Activated CD4-positive, alpha-beta T cell treated with anti-CD3 and anti-CD28 coated beads for 1 hour (primary cell): ENCODE data around the gene BTRC.
"Not testable (repeated sequence)": the region's sequence is repeated elsewhere in the genome, so short reads cannot be mapped to it uniquely, and the experiment has no call there.

Experiments used
- DNase-seq: peaks from one replicate; pipeline ENCODE4 v3.0.0-alpha.2; 2020

BTRC gene

DNA sequence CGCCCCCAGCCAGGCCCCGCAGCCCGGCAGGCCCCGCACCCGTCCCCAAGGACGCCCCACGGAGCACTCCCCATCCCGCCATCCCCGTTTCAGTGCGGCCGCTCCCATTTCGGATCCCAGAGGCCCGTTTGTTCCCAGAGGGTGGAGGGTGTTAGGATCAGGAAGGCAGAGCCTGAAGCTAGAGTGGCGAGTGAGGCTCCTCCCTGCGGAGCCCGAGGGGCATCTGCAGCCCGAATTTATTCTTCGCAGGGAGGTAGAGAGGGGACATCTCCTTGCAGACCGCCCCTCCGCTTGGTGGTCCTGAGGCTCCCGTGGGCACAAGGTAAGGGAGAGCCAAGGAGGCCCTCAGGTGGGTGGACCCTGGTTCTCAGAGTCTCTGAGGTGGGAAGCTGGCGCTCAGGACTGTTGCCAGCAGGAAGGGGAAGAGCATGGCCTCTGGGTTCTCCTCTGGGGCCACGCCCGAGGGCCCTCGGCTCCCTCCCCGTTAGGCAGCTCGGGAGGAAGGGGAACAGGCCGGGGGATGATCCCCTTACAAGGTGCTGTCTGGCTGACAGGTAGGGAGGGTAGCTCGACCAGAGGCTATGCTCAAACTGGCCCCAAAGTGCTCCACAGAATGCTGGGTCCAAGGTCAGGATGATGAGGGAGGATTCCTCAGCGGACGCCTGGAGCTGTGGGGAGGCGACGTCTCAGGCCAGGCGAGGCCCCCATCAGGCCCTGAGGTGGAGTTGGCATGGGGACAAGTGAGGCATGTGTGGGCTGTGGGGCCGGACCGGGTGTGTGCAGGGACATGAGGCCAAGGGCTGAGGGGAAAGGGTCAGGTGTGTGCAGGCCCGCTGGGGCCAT, 216.7 kb downstream of the BTRC start:
- no peak for DNase-seq

DNA sequence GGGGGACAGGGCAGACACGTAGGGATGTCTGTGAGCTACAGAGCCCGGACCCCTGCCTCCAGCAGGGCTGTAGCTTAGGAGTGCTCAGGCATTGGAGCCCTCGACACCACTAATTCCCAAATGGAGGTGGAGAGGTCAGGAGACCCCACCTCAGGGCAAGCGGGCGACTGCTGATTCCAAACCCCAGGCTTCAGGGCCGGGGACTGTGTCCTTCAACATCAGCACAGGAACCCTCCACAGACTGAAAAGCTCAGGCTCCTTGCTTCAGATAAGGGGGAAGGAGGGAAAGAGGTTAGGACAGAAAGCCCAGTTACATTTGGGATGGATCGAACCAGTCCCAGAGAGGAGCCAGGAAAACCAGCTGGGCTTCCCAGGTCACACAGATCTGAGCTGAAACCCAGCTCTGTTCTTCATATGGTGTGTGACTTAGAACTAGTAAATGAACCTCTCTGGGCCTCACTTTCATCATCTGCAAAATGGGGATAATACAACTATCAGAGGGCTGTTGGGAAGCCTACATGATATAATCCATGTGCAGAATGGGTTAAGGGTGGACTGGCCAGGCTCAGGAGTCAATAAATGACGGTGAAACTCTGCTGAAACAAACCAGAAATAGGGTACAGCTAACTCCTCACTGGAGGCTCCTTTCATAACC, 217.4 kb downstream of the BTRC start:
- DNase-seq, result no peak

DNA sequence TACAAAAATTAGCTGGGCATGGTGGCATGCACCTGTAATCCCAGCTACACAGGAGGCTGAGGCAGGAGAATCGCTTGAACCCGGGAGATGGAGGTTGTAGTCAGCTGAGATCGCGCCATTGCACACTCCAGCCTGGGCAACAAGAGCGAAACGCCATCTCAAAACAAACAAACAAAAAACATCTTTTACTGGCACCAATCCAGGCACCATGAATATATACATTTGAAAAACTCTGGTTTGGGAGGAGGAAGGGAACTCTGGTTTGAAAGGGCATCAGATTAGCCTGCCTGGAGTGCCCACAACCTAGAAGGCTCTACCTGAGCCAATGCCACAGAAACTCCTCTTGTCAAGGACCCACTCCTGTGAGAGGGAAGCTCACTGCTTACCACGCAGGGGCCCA, 218.2 kb downstream of the BTRC start:
- no peak for DNase-seq

DNA sequence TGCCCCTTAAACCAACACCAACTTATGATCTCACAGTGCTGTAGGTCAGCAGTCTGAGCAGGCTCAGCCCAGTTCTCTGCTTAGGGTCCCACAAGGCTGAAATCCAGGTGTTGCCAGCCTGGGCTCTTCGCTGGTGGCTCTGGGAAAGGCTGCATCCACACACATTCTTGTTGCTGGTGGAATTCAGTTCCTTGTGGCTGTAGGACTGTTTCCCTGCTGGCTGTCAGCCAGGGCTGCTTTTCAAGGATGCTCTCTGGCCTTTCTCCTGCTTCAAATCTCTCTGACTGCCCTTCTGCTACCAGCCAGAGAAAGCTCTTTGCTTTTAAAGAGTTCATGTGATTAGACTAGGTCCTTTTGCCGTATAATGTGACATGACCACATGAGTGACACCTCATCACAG, 218.8 kb downstream of the BTRC start:
- DNase-seq, result no peak

DNA sequence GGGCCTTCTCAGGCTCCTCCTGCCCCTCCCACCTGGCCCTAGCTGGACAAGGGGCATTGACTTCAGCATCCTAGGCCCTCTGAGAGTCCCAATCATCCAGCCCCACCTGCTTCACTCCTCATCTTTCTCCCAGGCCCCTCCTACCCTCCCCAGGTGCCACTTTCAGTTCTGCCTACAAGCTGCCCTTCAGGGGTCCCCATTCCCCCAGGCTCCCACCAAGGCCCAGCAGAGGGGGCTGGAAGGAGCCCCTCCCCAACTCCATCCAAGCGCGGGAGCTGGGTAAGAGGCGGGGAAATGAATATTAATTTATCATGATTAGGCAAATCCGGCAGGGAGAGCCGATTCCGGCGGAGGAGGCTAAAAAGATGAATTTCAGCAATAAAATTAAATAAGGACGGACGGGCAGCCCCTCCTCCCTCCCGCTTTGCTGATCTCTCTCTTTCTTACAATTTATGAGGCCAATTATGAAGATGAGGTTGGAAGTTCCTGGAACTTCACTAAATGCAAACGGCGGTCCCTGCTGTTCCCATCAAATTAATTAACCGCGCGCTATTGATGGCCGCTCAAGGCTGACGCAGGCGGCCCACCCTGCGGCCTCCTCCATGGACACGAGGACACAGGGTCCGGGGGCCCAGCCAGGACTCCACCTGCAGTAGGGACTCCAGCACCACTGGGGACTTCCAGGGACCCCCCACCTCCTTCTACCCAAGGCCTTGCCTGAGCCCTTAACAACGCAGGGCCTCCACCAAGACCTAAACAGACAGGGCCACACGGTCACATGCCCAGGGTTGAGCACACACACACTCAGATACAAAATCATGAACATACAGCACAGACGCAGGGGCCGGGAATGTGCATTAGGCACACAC, 220.2 kb downstream of the BTRC start:
- no peak for DNase-seq

DNA sequence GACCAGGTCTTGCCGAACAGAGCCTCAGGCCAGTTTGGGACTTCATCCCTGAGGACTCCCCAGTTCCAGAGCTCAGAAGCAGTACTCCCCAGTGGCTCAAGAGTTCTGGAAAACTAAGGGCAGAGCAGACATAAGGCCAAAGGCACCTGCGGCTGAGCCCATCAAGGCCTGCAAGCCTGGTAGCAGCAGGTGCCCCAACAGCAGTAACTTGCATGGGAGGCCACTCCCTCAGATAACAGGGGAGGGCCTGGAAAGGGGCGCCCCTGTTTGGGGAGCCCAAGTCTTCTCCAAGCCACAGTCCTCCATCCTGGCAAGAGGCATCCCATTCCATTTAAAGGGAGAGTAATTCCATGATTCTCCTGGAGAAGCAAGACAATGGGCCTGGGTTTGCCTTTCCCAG, 221.1 kb downstream of the BTRC start:
- no peak for DNase-seq

DNA sequence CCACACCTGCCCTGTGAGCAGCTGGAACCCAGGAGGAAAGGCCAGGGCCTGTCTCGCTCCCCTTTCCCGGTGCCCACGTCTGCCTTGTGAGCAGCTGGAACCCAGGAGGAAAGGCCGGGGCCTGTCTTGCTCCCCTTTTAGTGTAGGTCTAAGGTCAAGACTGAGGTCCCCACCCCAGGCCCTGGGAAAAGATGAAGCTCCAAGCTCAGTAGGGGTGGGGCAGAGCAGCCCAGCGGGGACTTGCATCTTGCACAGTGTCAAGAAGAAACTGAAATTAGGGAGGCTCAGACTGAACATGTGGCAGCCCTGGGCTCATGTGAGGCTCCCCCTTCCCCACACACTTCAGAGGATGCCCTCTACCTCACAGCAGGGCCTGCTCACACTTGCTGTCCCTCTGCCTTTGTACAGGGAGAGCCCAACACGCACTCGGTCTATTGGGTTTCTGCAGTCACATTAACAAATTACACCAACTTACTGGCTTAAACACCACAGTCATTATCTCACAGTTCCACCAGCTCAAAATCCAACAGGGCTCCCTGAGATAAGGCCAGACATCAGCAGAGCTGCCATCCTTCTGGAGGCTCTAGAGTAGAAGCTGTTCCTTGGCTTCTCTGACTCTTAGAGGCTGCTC, 221.7 kb downstream of the BTRC start:
- DNase-seq, result no peak

DNA sequence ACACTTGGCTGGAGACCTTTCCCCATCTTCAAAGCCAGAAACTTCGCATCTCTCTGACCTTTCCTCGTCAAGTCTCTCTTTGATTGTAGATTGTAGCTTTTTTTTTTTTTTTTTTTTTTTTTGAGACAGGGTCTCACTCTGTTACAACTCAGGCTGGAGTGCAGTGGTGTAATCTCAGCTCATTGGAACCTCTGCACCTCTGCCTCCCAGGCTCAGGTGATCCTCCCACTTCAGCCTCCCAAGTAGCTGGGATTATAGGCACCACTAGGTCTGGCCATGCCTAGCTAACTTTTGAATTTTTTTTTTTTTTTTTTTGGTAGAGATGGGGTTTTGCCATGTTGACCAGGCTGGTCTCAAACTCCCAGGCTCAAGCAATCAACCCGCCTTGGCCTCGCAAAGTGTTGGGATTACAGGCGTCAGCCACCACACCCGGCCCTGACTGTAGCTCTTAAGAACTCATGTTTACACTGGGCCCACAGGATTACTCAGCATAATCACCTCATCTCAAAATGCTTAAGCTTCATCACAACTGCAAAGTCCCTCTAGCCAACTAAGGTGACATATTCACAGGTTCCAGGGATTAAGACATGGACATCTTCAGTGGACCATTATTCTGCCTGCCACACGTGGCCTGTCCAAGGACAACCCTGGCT, 222.4 kb downstream of the BTRC start:
- DNase-seq, result no peak

DNA sequence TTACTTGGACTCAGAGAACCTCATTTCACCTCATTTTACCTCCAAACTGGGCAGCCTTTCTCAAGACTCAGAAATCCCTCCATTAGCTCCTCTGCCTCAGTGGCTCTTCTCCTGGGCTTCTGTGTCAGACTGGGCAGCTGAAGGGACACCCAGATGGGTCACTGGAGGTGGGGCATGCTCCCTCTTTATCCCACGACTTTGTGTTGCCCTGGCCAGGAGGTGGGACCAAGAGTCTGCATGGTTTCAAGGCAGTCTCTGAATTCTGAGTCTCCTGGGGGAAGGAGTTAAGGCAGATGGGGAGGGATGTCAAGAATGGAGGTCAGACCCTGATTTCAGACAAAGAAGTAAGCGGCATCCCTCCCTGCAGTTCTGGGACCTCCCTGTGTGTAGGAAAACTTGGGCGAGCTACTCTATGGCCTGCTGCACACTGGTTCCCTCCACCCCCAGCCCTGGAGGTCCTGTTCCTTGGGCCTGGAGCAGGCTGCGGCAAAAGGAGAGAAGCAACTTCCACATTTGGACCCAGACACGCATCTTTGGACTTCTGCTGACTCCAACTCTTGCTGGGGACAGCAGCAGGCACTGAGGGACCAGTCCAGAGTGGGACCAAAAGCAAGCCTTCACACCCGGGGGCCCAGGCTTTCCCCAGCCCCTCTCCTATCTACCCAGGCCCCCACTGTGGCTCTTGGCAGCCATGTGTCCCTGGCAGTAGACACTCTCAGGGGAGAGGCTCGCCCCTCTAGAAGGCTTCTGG, 223.3 kb downstream of the BTRC start:
- DNase-seq, result no peak

DNA sequence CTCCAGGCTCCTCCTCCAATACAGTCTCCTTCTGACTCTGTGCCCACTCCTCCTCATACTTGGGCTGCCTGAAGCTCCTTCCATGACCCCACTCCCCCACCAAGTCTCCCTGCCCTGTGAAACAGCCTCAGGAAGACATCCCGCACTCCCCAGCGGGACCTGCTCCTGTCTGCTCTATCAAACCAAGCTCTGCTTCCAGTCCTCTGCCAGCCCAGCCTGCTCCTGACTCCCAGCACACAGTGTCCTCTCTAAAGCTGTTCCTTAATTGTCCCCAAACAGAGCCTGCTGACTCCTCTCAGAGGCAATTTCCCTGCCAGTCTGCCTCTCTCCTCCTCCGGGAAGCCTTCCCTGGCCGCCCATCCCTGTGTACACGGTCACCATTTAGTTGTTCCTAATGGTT, 224.2 kb downstream of the BTRC start:
- DNase-seq, result no peak

DNA sequence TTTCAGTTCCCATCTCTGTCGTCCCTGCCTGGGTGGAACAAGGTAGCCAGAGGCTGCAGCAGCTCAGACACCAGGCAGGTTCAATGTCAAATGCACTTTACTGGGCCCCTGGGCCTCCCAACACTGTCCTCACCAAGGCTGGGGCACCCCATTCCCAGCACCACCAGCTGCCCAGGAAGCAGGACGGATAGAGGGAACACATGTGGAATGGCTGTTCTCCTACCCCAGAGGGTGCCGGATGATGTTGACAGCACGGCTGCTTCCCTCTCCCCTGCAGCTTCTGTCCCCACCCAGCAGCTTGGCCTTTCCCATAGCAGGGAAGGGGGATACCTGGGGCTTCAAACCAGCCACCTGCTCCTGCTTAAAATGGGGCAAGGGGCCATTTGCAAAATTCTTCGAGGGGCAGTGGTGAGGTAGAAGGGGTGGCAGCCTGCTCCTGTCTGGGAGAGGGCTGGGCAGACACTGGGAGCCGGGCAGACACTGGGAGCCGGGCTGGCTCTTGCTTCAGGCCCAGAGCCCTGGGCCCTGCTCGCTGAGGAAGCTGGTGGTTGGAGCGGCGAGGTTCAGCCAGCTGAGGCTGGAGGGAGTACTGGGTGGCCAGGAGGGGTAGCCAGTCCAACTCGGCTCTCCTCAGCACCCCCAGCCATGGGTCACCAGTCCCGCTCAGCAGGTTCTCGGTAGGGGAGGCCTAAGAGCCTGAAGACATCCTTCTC, 225.0 kb downstream of the BTRC start:
- DNase-seq, result no peak

DNA sequence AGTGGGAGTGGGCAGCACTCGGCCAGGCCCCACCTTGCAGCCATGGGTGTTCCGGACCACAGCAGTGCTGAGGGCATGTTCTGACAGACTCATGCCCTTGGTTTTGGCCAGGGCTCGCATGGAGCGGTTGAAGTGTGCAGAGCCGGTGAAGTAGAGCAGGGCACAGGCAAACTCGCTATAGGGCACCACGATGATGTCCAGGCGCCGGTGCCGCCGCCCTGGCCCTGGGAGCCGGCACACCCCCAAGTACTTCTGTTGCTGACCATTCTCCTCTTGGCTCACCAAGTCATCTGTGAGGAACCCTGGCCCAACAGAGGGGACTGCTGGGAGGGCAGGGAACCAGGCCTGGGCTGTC, 225.5 kb downstream of the BTRC start:
- DNase-seq, result no peak

DNA sequence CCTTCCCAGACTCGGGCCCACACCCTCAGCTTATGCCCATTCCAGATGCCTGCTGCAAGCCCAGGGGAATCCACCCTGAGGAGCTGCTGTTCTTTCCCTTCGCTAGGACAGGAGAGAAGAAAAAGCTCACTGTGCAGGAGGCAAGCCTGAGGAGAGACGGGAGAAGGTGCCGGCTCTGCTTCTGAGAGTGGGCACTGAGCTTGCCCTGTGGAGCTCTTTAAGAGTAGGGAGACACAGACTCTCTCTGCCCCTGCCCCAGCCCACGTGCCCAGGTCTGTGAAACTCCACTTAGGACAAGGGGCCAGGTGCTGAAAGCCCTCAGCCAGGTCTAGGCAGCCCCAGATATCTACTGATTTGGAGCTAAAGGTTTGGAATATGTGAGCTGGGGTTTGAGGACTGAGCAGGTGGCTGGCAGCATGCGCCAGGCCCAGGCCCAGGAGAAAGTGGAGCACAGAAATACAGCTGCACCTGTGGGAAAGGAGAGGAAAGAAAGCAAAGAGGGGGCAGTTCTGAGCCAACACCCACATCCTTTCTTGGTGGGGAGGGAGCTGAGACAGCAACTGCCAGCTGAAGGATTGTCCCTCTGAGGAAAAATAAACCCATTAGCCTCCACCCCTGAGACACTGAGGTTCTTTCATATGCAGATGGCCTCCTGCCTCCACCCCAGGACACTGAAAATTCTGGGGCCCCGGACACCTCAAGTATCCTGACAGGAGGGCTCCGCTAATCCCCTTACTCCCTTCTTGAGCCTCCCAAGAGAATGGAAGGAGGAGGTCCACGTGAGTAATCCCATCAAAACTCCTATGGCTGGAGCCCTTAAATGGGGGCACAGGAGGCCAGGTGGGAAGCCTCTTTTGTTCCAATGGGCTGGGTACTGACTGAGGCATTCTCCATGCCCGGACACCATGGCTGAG, 226.8 kb downstream of the BTRC start:
- DNase-seq, result no peak

DNA sequence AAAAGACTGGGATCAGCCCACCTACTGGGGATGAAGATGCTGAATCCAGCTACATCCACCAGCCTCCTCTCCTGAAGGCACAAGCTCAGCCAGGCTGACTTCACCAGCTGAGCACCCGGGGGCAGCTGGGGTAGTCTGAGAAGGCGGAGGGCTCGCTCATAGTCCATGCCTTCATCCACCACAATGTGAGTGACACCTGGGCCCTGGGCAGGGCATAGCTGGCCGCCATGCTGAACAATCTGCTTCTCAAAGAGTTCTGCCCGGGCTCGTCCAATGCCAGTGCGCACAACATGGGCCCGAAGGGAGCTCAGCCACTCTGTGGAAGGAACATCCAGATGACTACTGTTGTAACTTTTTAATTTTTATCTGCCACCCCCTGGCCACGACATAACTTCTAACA, 231.9 kb downstream of the BTRC start:
- DNase-seq, result no peak

DNA sequence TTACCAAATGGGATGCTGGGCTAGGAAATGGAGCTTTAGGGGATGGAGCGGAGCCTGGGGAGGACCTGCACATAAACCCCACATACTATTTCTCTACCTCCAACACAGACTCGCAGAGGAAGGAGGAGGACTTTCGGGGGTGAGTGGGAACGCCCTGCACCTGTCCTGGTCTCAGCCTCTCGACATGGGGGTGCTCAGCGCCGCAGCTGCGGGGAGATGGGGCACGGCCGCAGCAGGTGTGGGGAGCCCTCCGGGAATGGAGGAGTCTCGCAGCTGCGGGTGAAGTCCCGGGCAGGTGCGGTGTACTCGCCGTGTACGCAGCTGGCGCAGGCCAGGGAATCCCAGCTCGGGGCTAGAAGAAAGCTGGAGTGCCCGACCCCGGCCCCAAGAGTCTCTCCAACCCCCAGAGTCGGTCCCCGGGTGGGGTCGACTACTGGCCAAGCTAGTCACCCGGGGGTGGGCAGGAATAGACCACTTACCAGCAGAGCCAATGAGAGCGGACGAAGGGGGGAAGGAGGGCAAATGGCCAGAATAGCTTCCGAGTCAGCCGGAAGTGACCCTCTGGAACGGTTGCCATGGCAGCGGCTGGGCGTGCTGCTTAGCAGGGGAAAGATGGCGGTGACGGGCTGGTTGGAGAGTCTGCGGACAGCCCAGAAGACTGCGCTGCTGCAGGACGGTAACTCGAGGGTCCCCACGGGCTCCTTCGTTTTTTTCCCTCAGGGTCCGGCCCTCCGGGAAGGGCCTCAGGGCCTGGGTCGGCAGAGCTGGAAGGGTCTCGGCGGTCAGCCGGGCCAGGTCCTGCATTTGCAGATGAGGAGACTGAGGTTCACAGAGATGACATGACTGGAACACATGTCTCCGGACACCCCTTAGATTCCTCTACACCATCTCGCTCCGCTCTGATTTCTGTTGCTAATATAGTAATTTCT, 234.0 kb downstream of the BTRC start, which contains the start of the genes DPCD and POLL:
TSS of gene DPCD (plus strand) at position 597 of the 929 bp plus-strand sequence. CDS start at position 613, 16 bp downstream.
TSS of gene POLL (minus strand) at position 533 of the 929 bp plus-strand sequence. CDS start 897 bp downstream, outside the sequence.
- DNase-seq, result peak; percentile 79

DNA sequence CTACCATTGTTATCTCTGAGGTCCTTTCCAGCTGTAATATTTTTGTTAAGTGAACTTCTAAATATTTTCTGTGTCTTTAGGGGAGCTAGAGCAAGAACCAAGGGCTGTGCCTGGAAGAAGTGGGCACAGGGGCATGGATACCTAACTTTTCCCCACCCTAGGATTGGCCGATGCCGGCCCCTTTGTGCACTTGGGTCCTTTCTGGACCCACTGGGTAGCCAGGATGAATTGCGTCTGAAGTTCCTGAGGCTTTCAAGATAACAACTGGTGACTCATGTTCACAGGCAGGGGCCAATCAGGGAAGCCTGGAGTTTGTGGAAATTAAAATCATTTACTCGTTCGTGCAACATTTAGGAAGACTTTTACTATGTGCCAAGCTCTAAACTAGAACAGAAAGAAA, 234.9 kb downstream of the BTRC start:
- no peak for DNase-seq

DNA sequence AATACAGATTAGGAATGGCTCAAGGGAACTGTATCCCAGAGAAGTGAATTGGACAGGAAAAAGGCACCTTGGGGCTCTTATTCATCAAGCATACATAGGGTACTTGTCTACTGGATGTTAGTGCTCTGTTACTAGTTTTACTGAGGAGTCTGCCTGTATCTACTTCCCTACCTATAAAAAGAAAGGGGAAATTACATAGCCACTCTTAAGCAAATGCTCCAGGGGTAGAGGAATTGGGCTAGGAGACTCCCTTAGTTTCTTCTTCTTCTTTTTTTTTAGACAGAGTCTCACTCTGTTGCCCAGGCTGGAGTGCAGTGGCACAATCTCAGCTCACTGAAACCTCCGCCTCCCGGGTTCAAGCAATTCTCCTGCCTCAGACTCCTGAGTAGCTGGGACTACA, 239.4 kb downstream of the BTRC start:
- not testable (repeated sequence) for DNase-seq

DNA sequence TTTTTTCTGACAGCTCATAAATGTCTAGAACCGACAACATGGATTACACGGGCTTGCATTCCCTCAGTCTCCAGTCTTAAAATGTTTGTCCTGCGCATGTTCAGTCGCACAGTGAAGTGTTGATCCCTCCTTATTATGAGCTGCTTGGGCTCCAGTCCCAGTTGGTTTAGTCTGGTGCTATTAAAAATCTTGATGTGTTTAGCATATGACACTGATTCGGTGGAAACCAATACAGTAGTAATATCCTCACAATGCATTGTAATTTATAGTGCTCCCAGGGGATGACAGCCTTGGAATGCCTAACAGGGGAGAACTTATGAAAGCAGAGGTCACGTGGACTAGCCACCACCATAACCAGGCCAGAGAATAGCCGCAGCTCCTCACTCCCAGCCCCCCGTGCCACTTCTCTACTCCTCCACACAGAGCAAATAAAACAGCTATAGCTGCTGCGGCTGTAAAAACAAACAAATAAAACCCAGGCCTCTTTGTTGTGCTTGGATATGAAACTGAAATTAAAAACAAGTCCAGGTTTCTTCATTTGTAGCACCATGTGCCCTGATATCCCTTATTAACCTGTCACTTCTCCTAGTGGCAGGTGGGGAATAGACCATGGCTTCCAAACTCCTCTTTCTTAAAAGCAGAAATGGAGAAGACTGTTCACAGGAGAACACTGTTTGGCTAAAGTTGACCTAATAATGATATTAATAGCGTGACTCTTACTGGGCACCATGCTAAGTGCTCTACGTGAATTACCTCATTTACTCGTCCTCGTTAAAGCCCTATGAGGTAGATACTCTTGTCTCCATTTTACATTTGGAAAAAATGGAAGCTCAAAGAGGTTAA, 241.8 kb downstream of the BTRC start:
- DNase-seq, result no peak
